GM21423 (cell line): ENCODE results near the gene PLS1.
"Not testable (repeated sequence)": the region's sequence is repeated elsewhere in the genome, so short reads cannot be mapped to it uniquely, and the experiment has no call there.

Experiments
- ATAC-seq: cut with Tn5 transposase; IDR thresholded peaks from one replicate; pipeline ENCODE4 v1.9.1; 2021; ENCODE audit warnings: mild to moderate bottlenecking, moderate library complexity; ENCODE audit not compliant: unreplicated experiment

The PLS1 gene

GRCh38 chr3:142595581-142595950 is 627 bp upstream of the PLS1 start:
- no peak for ATAC-seq

- ATAC-seq, result no peak
Observed at GRCh38 chr3:142596726-142597088, 514 bp downstream of the PLS1 start.

DNA sequence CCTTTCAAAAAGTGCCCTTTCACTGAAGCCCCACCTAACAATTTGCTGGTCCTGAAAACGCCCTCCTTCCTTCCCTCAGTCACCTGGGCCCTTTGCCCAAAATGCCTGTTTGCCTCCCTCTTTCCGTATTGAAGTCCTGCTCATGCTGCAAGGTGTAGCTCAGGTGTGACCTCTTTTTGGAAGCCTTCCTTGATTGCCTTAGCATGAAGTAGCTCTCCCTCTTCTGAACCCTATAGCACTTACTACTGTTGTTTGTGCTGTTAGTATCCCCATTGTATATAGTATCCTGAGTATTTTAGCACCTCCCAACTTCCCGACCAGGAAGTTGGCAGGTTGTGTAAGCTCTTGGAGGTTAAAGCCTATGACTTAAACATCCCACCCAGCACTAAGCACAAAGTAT is 1.7 kb downstream of the PLS1 start:
- no peak for ATAC-seq

DNA sequence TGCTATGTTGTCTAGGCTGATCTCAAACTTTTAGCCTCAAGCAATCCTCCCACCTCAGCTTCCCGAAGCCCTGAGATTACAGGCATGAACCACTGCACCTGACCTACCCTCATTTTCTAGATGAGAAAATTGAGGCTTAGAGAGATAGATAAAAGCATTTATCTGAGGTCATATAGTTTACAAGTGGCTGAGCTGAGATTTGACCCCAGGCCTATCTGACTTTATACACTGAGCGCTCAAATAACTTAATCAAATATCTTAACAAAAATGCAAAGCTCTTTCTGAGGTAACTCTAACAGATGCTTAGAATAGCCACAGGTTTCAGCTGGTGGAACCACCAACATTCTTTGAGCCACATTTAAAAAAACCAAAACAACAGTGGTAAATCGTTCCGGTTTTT is 5.5 kb downstream of the PLS1 start:
- ATAC-seq, result no peak

DNA sequence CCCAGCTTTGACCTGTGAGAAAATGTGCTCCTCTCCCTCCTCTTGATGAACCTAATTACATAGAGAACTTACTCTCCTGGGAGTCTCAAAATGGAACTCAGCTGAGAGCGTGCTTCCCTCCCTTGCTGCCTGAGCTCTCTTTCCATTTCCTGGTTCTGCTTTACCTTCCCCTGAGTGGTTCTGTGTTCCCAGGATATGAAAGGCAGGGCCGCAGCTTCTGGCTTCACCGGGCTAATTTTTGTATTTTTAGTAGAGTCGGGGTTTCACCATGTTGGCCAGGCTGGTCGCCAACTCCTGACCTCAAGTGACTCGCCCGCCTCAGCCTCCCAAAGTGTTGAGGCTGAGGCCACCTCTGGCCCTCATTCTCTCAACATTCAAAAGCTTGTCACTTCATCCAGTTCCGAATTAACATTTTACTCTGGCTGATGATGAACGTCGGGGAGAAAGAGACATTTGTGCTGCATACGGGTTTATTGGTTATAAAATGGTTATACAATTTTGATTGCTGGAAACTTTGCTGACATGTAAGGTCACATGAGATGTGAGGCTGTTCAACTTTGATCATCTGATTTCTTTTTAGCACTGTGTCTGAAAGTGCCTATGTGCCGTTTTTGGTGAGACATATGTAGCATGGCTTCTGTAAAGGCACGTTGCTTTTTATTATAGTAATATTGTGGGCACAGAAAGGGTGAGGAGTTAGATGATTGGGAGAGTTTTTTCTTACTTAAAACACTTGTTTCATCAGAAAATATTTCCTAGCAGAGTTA is 6.6 kb downstream of the PLS1 start:
- ATAC-seq, result no peak

GRCh38 chr3:142603386-142603705 is 7.2 kb downstream of the PLS1 start:
- ATAC-seq, result not testable (repeated sequence)

- no peak for ATAC-seq
Observed at GRCh38 chr3:142604940-142605339, 8.7 kb downstream of the PLS1 start.

DNA sequence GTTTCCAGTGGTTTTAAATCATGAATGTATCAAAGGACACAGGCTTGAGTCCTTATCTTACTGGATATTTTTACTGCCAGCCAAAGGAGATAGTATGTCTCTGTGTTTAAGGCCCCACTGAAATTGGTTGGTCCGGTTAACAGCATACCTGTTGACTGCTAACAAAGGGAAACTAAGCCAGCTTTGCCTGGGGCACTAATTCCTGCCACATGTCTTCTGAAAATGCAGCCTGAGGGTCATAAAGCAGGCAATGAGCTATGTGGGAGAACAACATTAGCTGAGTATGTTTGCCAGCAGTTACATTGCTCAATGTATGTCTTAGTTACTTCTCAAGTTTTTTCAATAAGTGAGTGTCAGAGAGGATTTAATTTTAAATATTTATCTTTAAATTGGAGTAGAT is 12.4 kb downstream of the PLS1 start:
- ATAC-seq, result no peak

DNA sequence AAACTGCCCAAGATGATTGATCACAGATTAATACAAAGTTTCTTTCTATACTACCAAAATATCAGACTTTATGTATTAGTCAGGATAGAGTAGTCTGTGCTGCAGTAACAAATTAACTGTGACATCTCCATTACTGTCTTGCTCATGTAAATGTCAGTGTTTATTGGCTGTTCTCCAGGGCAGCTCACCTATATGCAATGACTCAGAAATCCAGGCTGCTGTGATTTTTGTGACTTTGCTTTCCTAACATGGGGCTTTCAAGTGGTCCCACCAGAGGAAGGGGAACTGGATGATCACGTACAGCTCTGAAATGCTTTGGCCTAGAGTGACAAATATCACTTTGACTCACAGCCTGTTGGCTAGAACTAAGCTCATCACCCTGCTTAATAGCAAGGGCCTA is 12.9 kb downstream of the PLS1 start:
- no peak for ATAC-seq

DNA sequence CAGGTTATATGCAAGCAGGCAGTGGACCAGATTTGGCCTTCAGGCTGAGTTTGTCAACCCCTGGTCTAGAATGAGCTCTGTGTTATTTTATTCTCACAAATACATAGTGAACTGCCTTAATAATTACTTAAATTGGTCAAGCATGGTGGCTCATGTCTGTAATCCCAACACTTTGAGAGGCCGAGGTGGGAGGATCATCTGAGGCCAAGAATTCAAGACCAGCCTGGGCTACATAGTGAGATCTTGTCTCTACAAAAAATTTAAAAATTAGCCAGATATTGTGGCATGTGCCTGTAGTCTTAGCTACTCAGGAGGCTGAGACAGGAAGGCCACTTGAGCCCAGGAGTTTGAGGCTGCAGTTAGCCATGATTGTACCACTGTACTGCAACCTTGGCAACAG is 15.0 kb downstream of the PLS1 start:
- ATAC-seq, result no peak

- ATAC-seq, result no peak
Observed at GRCh38 chr3:142613491-142613890, 17.3 kb downstream of the PLS1 start.

- ATAC-seq, result no peak
Observed at GRCh38 chr3:142614059-142614626, 17.9 kb downstream of the PLS1 start.

DNA sequence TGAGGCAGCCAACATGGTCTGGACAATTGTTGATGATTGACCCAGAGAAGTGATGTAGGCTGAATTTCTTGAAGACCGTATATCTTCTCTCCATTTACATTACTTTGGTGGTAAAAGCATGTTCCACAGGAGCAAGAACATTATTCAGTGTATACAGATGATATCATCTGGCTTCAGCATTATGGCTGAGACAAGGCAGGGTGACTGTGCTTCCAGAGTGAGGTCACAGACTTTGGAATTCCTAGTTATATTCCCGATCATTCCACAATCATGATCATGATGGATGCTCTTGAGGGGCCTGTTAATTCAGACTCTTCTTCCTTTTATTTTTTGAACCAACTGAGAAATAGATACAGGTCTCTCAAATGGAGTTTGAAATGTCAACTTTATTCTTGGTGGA is 19.0 kb downstream of the PLS1 start:
- no peak for ATAC-seq

DNA sequence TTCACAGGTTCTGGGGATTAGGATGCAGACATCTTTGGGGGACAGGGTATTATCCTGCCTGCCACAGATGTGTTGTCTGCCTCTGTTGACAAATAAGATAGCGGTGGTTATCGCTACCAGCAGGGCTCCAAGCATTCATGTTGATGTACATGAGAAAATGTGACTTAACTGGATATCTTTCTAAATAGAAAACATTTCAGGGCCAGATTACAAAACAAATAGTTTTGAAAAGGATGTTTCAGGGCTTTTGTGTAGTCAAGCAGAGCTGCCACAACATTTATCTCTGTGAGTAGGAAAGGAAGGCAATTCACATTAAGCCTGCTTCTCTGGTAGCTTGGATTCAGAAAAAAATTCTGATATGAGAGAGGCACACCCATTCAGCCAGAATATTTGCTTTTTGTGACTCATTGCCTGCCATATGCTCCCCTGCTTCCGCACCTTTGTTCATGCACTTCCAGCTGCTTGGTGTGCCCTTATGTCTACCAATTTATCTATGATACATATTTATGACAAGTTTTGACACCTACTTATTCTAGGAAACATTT is 22.8 kb downstream of the PLS1 start:
- ATAC-seq, result no peak

- ATAC-seq, result no peak
Observed at GRCh38 chr3:142622405-142622804, 26.2 kb downstream of the PLS1 start.

GRCh38 chr3:142623194-142623593 is 27.0 kb downstream of the PLS1 start:
- ATAC-seq, result no peak

GRCh38 chr3:142624341-142625152 is 28.4 kb downstream of the PLS1 start:
- no peak for ATAC-seq

GRCh38 chr3:142625153-142625440 is 28.9 kb downstream of the PLS1 start:
- no peak for ATAC-seq

DNA sequence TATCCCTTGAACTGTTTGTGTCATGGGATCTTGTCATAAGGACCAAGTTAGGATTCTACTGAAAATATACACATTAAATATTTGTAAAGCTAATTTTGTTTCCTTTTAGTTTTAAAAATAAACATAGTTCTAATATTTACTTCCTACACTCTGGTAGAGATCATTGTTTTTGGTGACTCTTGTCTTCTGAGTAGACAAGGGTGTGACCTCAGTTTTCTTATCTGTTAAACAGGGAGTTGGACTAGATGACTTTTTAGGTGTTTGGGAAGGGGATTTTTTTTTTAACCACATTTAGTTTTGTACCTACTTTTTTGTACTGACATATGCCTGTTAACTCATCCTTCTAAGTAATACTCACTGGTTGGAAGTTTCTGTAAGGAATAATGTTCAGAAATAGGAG is 30.8 kb downstream of the PLS1 start:
- ATAC-seq, result no peak

GRCh38 chr3:142628801-142629200 is 32.6 kb downstream of the PLS1 start:
- no peak for ATAC-seq

DNA sequence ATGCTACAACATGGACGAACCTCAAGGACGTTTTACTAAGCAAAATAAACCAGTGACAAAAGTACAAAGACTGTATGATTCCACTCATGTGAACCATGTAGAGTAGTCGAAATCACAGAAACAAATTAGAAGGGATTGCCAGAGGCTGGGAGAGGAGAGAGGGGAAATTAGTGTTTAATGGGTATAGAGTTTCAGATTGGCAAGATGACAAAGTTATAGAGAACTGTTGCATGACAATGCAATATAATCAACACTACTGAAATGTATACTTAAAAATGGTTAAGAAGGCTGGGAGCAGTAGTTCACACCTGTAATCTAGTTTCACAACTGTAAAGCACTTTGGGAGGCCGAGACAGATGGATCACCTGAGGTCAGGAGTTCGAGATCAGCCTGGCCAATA is 36.9 kb downstream of the PLS1 start:
- no peak for ATAC-seq

GRCh38 chr3:142636050-142636449 is 39.9 kb downstream of the PLS1 start:
- no peak for ATAC-seq
